Spleen (tissue), 11 donors: ENCODE measurements around the gene CDR2. TPM values are rescaled to one million over a fixed set of nuclear protein-coding genes. Genes with fewer than 3 reads are reported as not detected.

ENCODE experiments used
- DNase-seq: peaks from one replicate; pipeline ENCODE4 v3.0.0-alpha.2; 2020
- H3K27ac ChIP-seq, 8 donors: fragments of 200-600 bp; sonication (generic) in 7 of 8; 1 replicate in 4 of 8; 2 replicates in 4 of 8; pipeline versions ENCODE4 v1.5.0 to v1.8.0; 2016 to 2021; ENCODE audit warnings: inconsistent platforms in 4 of 8, mild to moderate bottlenecking in 4 of 8, moderate library complexity in 1 of 8
- H3K27me3 ChIP-seq, 7 donors: fragments of 200-600 bp; sonication (generic) in 6 of 7; replicated peaks in 1 of 7; 1 replicate in 4 of 7; 2 replicates in 3 of 7; pipeline versions ENCODE4 v1.5.0 to v1.8.0; 2016 to 2021; ENCODE audit warnings: inconsistent platforms in 3 of 7, mild to moderate bottlenecking in 1 of 7
- H3K36me3 ChIP-seq, 6 donors: fragments of 200-600 bp; sonication (generic) in 5 of 6; 1 replicate in 4 of 6; 2 replicates in 2 of 6; pipeline versions ENCODE4 v1.5.0 to v1.8.0; 2016 to 2021; ENCODE audit warnings: inconsistent platforms in 2 of 6
- H3K4me1 ChIP-seq, 6 donors: fragments of 200-600 bp; sonication (generic) in 5 of 6; 1 replicate in 3 of 6; 2 replicates in 3 of 6; pipeline versions ENCODE4 v1.5.0 to v1.8.0; 2016 to 2021; ENCODE audit warnings: inconsistent platforms in 3 of 6
- H3K4me3 ChIP-seq, 8 donors: fragments of 200-600 bp; sonication (generic) in 7 of 8; 1 replicate in 4 of 8; 2 replicates in 4 of 8; pipeline versions ENCODE4 v1.5.0 to v1.8.0; 2016 to 2021; ENCODE audit warnings: inconsistent platforms in 4 of 8, mild to moderate bottlenecking in 4 of 8, moderate library complexity in 2 of 8
- H3K9me3 ChIP-seq, 8 donors: fragments of 200-600 bp; sonication (generic) in 7 of 8; 1 replicate in 4 of 8; 2 replicates in 4 of 8; pipeline versions ENCODE4 v1.5.0 to v1.8.0; 2016 to 2021; ENCODE audit warnings: inconsistent platforms in 4 of 8
- CTCF ChIP-seq, 11 experiments: fragments of 200-600 bp in 7 of 11; fragments of 450-650 bp in 4 of 11; sonication (generic) in 4 of 11; IDR thresholded peaks in 8 of 11; conservative IDR thresholded peaks in 3 of 11; 1 replicate in 7 of 11; 2 replicates in 4 of 11; pipeline versions ENCODE4 v1.4.0 to v1.8.0; 2016 to 2021; ENCODE audit warnings: antibody characterized with exemption in 11 of 11, inconsistent platforms in 4 of 11, mild to moderate bottlenecking in 1 of 11
- POLR2A ChIP-seq, 3 donors: fragments of 450-650 bp; IDR thresholded peaks; one replicate each; pipeline ENCODE4 v1.5.1; 2017; ENCODE audit warnings: antibody characterized with exemption in 3 of 3, mild to moderate bottlenecking in 1 of 3
- POLR2AphosphoS5 ChIP-seq, 3 donors: sonication (generic); formaldehyde crosslinking; IDR thresholded peaks; one replicate each; pipeline ENCODE4 v1.5.1; 2017; ENCODE audit warnings: antibody characterized with exemption in 3 of 3
- WGBS, 5 donors: extraction: QIAGEN DNeasy Blood & Tissue Kit in 3 of 5; methylation state at CpG; one replicate each; pipeline versions ENCODE4 v1.1.5 to v1.1.7; 2013 to 2018; 5-methylcytosine and 5-hydroxymethylcytosine counted together
- intact Hi-C: fragments of 100-400 bp; cut with DNase I; formaldehyde crosslinking; loops from one replicate; pipeline ENCODE4 v1.15.0; 2023; ENCODE audit warnings: low total_unique reads
- polyA plus RNA-seq, 3 donors: library from polyadenylated mRNA; stranded (reverse); fragments of 200-250 nt; gene quantifications; one replicate each; pipeline ENCODE4 v1.2.1, GENCODE V29; 2013
- total RNA-seq, 7 donors: library from RNA; depleted of rRNA in 3 of 7; stranded (reverse); fragments of >200 nt in 3 of 7; fragmentation: NEBNext Ultra II Directional in 4 of 7; extraction: Animal tissue kit (Norgen Biotek cat#: 25700) in 4 of 7; gene quantifications; one replicate each; pipeline versions ENCODE4 v1.1.0 to v1.2.1, GENCODE V29; 2016 to 2021
- donor health status: healthy with polysubstance abuse.
- donor health status: DM: no; HTN: no; CAD: no; lungs with moderate emphysema.
- donor health status: DM: no; HTN: no; CAD: no.
- donor health status: Bipolar disorder and iron deficiency.
- donor health status: healthy.
- donor health status: DM: no; HTN: no; CAD: no.
- donor health status: DM: yes; HTN: yes; CAD: no.

CDR2 gene
- total and polyA plus RNA-seq, 10 donors = 7.7 to 33.4 (median 23.6) TPM

GRCh38 chr16:22400900-22401299 lies 26.5 kb upstream of the CDR2 start:
- Histone ChIP-seq H3K36me3 (peaks cover 0 to 6% (median 0%) of the 10 kb centered on the region in 6 donors), H3K9me3 (no peaks in the 10 kb centered on the region), H3K27ac (no peak overlapping the region), H3K4me1 (peaks cover 0 to 19% (median 0%) of the 10 kb centered on the region in 6 donors), H3K4me3 (no peak overlapping the region), H3K27me3 (no peaks in the 10 kb centered on the region)
- WGBS, 5 donors = 57 to 74% (median 67%) methylated on average over 3 of the region's 3 CpGs
- intact Hi-C loops = no loop called here
- TF ChIP-seq POLR2AphosphoS5 (IDR thresholded peaks at IDR 0.05) (no peak), CTCF (IDR thresholded peaks at IDR 0.05 in 8 of 11, conservative IDR thresholded peaks at IDR 0.05 in 3 of 11) (no peak), POLR2A (IDR thresholded peaks at IDR 0.05) (no peak)
- no peak for DNase-seq

DNA sequence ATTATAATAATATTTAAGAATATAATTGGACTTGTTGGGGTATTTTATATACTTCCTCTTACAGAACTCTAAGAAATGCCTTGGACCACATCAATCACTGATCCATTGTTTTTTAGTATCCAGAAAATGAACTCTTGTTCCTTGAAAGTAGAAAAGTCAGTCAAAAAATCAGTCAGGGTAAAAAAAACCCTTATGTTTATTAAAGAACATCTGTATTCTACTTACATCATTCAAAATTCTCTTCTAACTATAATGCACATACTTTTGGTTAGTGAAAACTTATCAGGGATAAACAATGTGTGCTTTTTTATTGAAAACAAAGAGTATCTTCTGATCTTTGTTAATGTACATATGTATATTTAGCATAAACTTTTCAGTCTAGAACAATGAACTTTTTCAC lies 23.5 kb upstream of the CDR2 start:
- no peak for TF ChIP-seq POLR2A (IDR thresholded peaks at IDR 0.05)
- no peak for TF ChIP-seq CTCF (IDR thresholded peaks at IDR 0.05 in 8 of 11, conservative IDR thresholded peaks at IDR 0.05 in 3 of 11)
- TF ChIP-seq POLR2AphosphoS5 (IDR thresholded peaks at IDR 0.05) = no peak
- H3K4me3 ChIP-seq = no peak overlapping the region
- no peaks in the 10 kb centered on the region for H3K9me3 ChIP-seq
- peaks cover 0 to 18% (median 0%) of the 10 kb centered on the region in 6 donors for H3K4me1 ChIP-seq
- no peak overlapping the region for H3K27ac ChIP-seq
- H3K36me3 ChIP-seq = no peaks in the 10 kb centered on the region
- H3K27me3 ChIP-seq = no peaks in the 10 kb centered on the region
- no peak for DNase-seq
- intact Hi-C loops = no loop called here

- Histone ChIP-seq H3K36me3 (no peaks in the 10 kb centered on the region), H3K4me1 (peaks cover 0 to 13% (median 0%) of the 10 kb centered on the region in 6 donors), H3K27ac (no peak overlapping the region), H3K9me3 (no peaks in the 10 kb centered on the region), H3K4me3 (no peak overlapping the region), H3K27me3 (no peaks in the 10 kb centered on the region)
- no peak for DNase-seq
- TF ChIP-seq CTCF (IDR thresholded peaks at IDR 0.05 in 8 of 11, conservative IDR thresholded peaks at IDR 0.05 in 3 of 11) (no peak), POLR2AphosphoS5 (IDR thresholded peaks at IDR 0.05) (no peak), POLR2A (IDR thresholded peaks at IDR 0.05) (no peak)
- 38 to 88% (median 54%) methylated on average over 1 of the region's 1 CpG for WGBS, 5 donors
- intact Hi-C loops = no loop called here
Measured at GRCh38 chr16:22397464-22397863, 23.0 kb upstream of the CDR2 start.

GRCh38 chr16:22395960-22396359 lies 21.5 kb upstream of the CDR2 start:
- no peak overlapping the region for H3K4me3 ChIP-seq
- H3K27me3 ChIP-seq = no peaks in the 10 kb centered on the region
- no peaks in the 10 kb centered on the region for H3K9me3 ChIP-seq
- TF ChIP-seq POLR2AphosphoS5 (IDR thresholded peaks at IDR 0.05) = no peak
- no peak for TF ChIP-seq CTCF (IDR thresholded peaks at IDR 0.05 in 8 of 11, conservative IDR thresholded peaks at IDR 0.05 in 3 of 11)
- TF ChIP-seq POLR2A (IDR thresholded peaks at IDR 0.05) = no peak
- peaks cover 0 to 4% (median 0%) of the 10 kb centered on the region in 6 donors for H3K4me1 ChIP-seq
- H3K27ac ChIP-seq = no peak overlapping the region
- 92 to 98% (median 93%) methylated on average over 4 of the region's 4 CpGs for WGBS, 5 donors
- no peaks in the 10 kb centered on the region for H3K36me3 ChIP-seq
- intact Hi-C loops = no loop called here
- no peak for DNase-seq
